Nephron (organoid): ENCODE data around the gene HERC4.

Source experiments
- H3K27ac Mint-ChIP-seq, 3 experiments: 2 replicates each; pipeline ENCODE4 v1.8.0; 2020; ENCODE audit warnings: mixed read lengths in 3 of 3, mild to moderate bottlenecking in 2 of 3, moderate library complexity in 1 of 3
- H3K27me3 Mint-ChIP-seq: 2 replicates; pipeline ENCODE4 v1.8.0; 2021; ENCODE audit warnings: low read depth, mild to moderate bottlenecking, moderate library complexity, mixed read lengths
- H3K36me3 Mint-ChIP-seq: 2 replicates; pipeline ENCODE4 v1.8.0; 2020; ENCODE audit warnings: low read depth, mixed read lengths
- H3K4me1 Mint-ChIP-seq: 2 replicates; pipeline ENCODE4 v1.8.0; 2020; ENCODE audit warnings: mixed read lengths
- H3K4me3 Mint-ChIP-seq, 3 experiments: 2 replicates each; pipeline ENCODE4 v1.8.0; 2020; ENCODE audit warnings: mild to moderate bottlenecking in 3 of 3, mixed read lengths in 3 of 3, moderate library complexity in 2 of 3
- H3K9me3 Mint-ChIP-seq: 2 replicates; pipeline ENCODE4 v1.8.0; 2020; ENCODE audit warnings: mixed read lengths
- CTCF ChIP-seq, 3 experiments: fragments of 200-600 bp; sonication (generic); IDR thresholded peaks; one replicate each; pipeline ENCODE4 v1.5.0; 2021; ENCODE audit warnings: antibody characterized with exemption in 3 of 3; ENCODE audit not compliant: unreplicated experiment in 3 of 3

The HERC4 gene

GRCh38 chr10:68052463-68052862 is 22.6 kb downstream of the HERC4 start:
- Mint-ChIP-seq H3K36me3 (peaks cover 12% of the 10 kb centered on the region), H3K27ac (no peak overlapping the region), H3K9me3 (no peaks in the 10 kb centered on the region), H3K4me3 (no peak overlapping the region), H3K27me3 (no peaks in the 10 kb centered on the region), H3K4me1 (no peaks in the 10 kb centered on the region)
- TF ChIP-seq CTCF (IDR thresholded peaks at IDR 0.05; ENCODE audit: unreplicated experiment in 3 of 3): no peak

- no peak for TF ChIP-seq CTCF (IDR thresholded peaks at IDR 0.05; ENCODE audit: unreplicated experiment in 3 of 3)
- Mint-ChIP-seq H3K27me3 (no peaks in the 10 kb centered on the region), H3K27ac (peak overlapping the region in 1 of 3 experiments; percentile 35), H3K4me1 (no peaks in the 10 kb centered on the region), H3K9me3 (no peaks in the 10 kb centered on the region), H3K36me3 (peaks cover 20% of the 10 kb centered on the region), H3K4me3 (no peak overlapping the region)
Observed at GRCh38 chr10:68049289-68050078, 25.6 kb downstream of the HERC4 start.

- Mint-ChIP-seq H3K4me3 (no peak overlapping the region), H3K27me3 (no peaks in the 10 kb centered on the region), H3K9me3 (no peaks in the 10 kb centered on the region)
Observed at GRCh38 chr10:68047554-68048327, 27.3 kb downstream of the HERC4 start.

GRCh38 chr10:68047122-68047521 is 28.0 kb downstream of the HERC4 start:
- no peak overlapping the region for H3K27ac Mint-ChIP-seq
- no peak overlapping the region for H3K4me3 Mint-ChIP-seq
- H3K36me3 Mint-ChIP-seq: peaks cover 18% of the 10 kb centered on the region
- H3K27me3 Mint-ChIP-seq: no peaks in the 10 kb centered on the region
- no peaks in the 10 kb centered on the region for H3K9me3 Mint-ChIP-seq
- no peak for TF ChIP-seq CTCF (IDR thresholded peaks at IDR 0.05; ENCODE audit: unreplicated experiment in 3 of 3)
- H3K4me1 Mint-ChIP-seq: no peaks in the 10 kb centered on the region

More at GRCh38 chr10:68047554-68048327, 27.3 kb downstream of the HERC4 start:
- no peak for TF ChIP-seq CTCF (IDR thresholded peaks at IDR 0.05; ENCODE audit: unreplicated experiment in 3 of 3)
- Mint-ChIP-seq H3K36me3 (peaks cover 21% of the 10 kb centered on the region), H3K4me1 (no peaks in the 10 kb centered on the region), H3K27ac (no peak overlapping the region)

GRCh38 chr10:68046642-68047041 is 28.4 kb downstream of the HERC4 start:
- no peak overlapping the region for H3K4me3 Mint-ChIP-seq
- H3K36me3 Mint-ChIP-seq: peaks cover 18% of the 10 kb centered on the region
- no peaks in the 10 kb centered on the region for H3K9me3 Mint-ChIP-seq
- TF ChIP-seq CTCF (IDR thresholded peaks at IDR 0.05; ENCODE audit: unreplicated experiment in 3 of 3): no peak
- H3K27me3 Mint-ChIP-seq: no peaks in the 10 kb centered on the region
- H3K27ac Mint-ChIP-seq: no peak overlapping the region
- H3K4me1 Mint-ChIP-seq: no peaks in the 10 kb centered on the region
